PC-3 (cell line): ENCODE measurements around the gene OASL. TPM values are rescaled to one million over a fixed set of nuclear protein-coding genes. Genes with fewer than 3 reads are reported as not detected.

ENCODE experiments used
- ATAC-seq: fragments of 200-7000 bp; cut with Tn5 transposase; 2 replicates; pipeline ENCODE4 v1.9.1; 2020; ENCODE audit warnings: mild to moderate bottlenecking, moderate library complexity
- BruUV-seq: library from RNA; stranded (reverse); fragments of 400-500 nt; replicated peaks from 2 replicates; lab custom pipeline; 2021; lab: Mats Ljungman, UMichigan
- CTCF ChIA-PET: fragments of 300-600 bp; sonication (Branson Sonifier 250); formaldehyde crosslinking; loops from one replicate; lab custom pipeline; 2022; ENCODE audit warnings: antibody characterized with exemption; lab: Charles Lee
- POLR2A ChIA-PET: fragments of 300-600 bp; sonication (Branson Sonifier 250); formaldehyde crosslinking; loops from one replicate; lab custom pipeline; 2022; ENCODE audit warnings: antibody characterized with exemption; ENCODE audit not compliant: unreplicated experiment; lab: Charles Lee
- DNase-seq: peaks from one replicate; pipeline ENCODE4 v3.0.0-alpha.2; 2015
- H2AFZ ChIP-seq: fragments of 300-600 bp; sonication (generic); 2 replicates; pipeline ENCODE4 v1.6.0; 2016; ENCODE audit warnings: antibody characterized with exemption, low read length
- H3F3A ChIP-seq: fragments of 300-600 bp; sonication (generic); one replicate; pipeline ENCODE4 v1.6.0; 2017; ENCODE audit warnings: antibody characterized with exemption, low read length, control low read depth, mild to moderate bottlenecking; ENCODE audit not compliant: unreplicated experiment
- H3K27ac ChIP-seq: fragments of 300-600 bp; sonication (generic); 2 replicates; pipeline ENCODE4 v1.5.1; 2016; ENCODE audit warnings: mild to moderate bottlenecking, low read length
- H3K27me3 ChIP-seq: fragments of 300-600 bp; sonication (generic); 2 replicates; pipeline ENCODE4 v1.6.1; 2016; ENCODE audit warnings: low read length, mixed read lengths
- H3K36me3 ChIP-seq: fragments of 300-600 bp; sonication (generic); 2 replicates; pipeline ENCODE4 v1.6.1; 2016; ENCODE audit warnings: low read depth, mixed run types, low read length, mixed read lengths
- H3K4me1 ChIP-seq: fragments of 300-600 bp; sonication (generic); 2 replicates; pipeline ENCODE4 v1.5.1; 2016; ENCODE audit warnings: low read length; ENCODE audit not compliant: insufficient read depth
- H3K4me2 ChIP-seq: fragments of 300-600 bp; sonication (generic); 2 replicates; pipeline ENCODE4 v1.6.0; 2016; ENCODE audit warnings: low read length
- H3K4me3 ChIP-seq: fragments of 300-600 bp; sonication (generic); 2 replicates; pipeline ENCODE4 v1.5.1; 2016; ENCODE audit warnings: mild to moderate bottlenecking, low read length, mixed read lengths
- H3K79me2 ChIP-seq: fragments of 300-600 bp; sonication (generic); 2 replicates; pipeline ENCODE4 v1.6.1; 2017; ENCODE audit warnings: low read length, mixed read lengths
- H3K9ac ChIP-seq: fragments of 300-600 bp; sonication (generic); 2 replicates; pipeline ENCODE4 v1.6.0; 2016; ENCODE audit warnings: mild to moderate bottlenecking, low read length
- H3K9me2 ChIP-seq: fragments of 300-600 bp; sonication (generic); replicated peaks from 2 replicates; pipeline ENCODE4 v1.6.1; 2016; ENCODE audit warnings: mixed run types, low read length, mixed read lengths
- H3K9me3 ChIP-seq: fragments of 300-600 bp; sonication (generic); 2 replicates; pipeline ENCODE4 v1.6.1; 2016; ENCODE audit warnings: low read length, mixed read lengths
- H4K20me1 ChIP-seq: fragments of 300-600 bp; sonication (generic); 2 replicates; pipeline ENCODE4 v1.6.1; 2016; ENCODE audit warnings: low read length, mixed read lengths
- EZH2 ChIP-seq: fragments of 300-600 bp; sonication (generic); IDR thresholded peaks from one replicate; pipeline ENCODE4 v1.6.1; 2017; ENCODE audit warnings: antibody characterized with exemption, mild to moderate bottlenecking, low read length; ENCODE audit not compliant: unreplicated experiment
- EZH2phosphoT487 ChIP-seq: fragments of 300-600 bp; sonication (generic); IDR thresholded peaks from 2 replicates; pipeline ENCODE4 v1.6.1; 2018; ENCODE audit warnings: mild to moderate bottlenecking, antibody characterized with exemption, low read length, borderline replicate concordance
- intact Hi-C: fragments of 100-400 bp; cut with micrococcal nuclease; formaldehyde crosslinking; loops from 2 replicates; pipeline ENCODE4 v1.9.0; 2023
- total RNA-seq: library from RNA; depleted of rRNA; stranded (reverse); fragments of >200 nt; gene quantifications from 2 replicates; pipeline ENCODE4 v1.2.3, GENCODE V29; 2014
- TF ChIP-seq, protein P1 (sequence below): fragments of 300-600 bp; sonication (generic); conservative IDR thresholded peaks from 2 replicates; pipeline ENCODE4 v1.5.1; 2017; ENCODE audit warnings: antibody characterized with exemption, low read depth, mild to moderate bottlenecking, low read length

Gene OASL
- total RNA-seq, 1 experiment from 2014 or later = 7.6 TPM

DNA sequence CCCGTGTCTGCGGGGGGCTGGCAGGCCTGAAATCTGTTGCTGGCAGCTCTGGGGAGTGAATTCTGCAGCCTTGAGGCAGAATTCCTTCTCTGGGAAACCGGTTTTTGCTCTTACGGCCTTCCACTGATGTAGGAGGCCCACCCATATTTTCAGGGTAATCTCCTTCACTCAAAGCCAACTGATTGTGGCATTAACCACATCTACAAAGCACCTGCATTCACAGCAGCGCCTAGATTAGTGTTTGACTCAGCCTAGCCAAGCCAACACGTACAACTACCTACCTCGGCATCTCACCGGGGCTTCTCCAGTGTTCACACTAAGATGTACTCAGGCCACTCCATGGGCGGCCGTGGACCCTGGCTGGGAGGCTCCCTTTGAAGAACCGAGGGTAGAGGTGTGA, 38.5 kb downstream of the OASL start:
- H3K9me2 ChIP-seq = no peaks in the 10 kb centered on the region; the same call in 1 of the 2 replicates
- H3K27me3 ChIP-seq = no peaks in the 10 kb centered on the region
- ChIA-PET POLR2A (no interaction called here), CTCF (no interaction called here)
- H3K4me1 ChIP-seq = no peaks in the 10 kb centered on the region
- peaks cover 18% of the 10 kb centered on the region for H3K36me3 ChIP-seq
- H3K4me2 ChIP-seq = no peak overlapping the region
- H3K27ac ChIP-seq = no peak overlapping the region
- H3K79me2 ChIP-seq = no peaks in the 10 kb centered on the region
- TF ChIP-seq EZH2phosphoT487 = no peak
- TF ChIP-seq EZH2 = no peak
- TF ChIP-seq, protein P1, sequence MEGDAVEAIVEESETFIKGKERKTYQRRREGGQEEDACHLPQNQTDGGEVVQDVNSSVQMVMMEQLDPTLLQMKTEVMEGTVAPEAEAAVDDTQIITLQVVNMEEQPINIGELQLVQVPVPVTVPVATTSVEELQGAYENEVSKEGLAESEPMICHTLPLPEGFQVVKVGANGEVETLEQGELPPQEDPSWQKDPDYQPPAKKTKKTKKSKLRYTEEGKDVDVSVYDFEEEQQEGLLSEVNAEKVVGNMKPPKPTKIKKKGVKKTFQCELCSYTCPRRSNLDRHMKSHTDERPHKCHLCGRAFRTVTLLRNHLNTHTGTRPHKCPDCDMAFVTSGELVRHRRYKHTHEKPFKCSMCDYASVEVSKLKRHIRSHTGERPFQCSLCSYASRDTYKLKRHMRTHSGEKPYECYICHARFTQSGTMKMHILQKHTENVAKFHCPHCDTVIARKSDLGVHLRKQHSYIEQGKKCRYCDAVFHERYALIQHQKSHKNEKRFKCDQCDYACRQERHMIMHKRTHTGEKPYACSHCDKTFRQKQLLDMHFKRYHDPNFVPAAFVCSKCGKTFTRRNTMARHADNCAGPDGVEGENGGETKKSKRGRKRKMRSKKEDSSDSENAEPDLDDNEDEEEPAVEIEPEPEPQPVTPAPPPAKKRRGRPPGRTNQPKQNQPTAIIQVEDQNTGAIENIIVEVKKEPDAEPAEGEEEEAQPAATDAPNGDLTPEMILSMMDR = no peak
- no peak for ATAC-seq
- H3F3A ChIP-seq = no peaks in the 10 kb centered on the region
- no peak overlapping the region for H3K9ac ChIP-seq
- no TSS peak for BruUV-seq
- DNase-seq = no peak
- H4K20me1 ChIP-seq = no peaks in the 10 kb centered on the region
- H3K4me3 ChIP-seq = no peak overlapping the region
- no peaks in the 10 kb centered on the region for H3K9me3 ChIP-seq
- no peak overlapping the region for H2AFZ ChIP-seq
- intact Hi-C loops = no loop called here

DNA sequence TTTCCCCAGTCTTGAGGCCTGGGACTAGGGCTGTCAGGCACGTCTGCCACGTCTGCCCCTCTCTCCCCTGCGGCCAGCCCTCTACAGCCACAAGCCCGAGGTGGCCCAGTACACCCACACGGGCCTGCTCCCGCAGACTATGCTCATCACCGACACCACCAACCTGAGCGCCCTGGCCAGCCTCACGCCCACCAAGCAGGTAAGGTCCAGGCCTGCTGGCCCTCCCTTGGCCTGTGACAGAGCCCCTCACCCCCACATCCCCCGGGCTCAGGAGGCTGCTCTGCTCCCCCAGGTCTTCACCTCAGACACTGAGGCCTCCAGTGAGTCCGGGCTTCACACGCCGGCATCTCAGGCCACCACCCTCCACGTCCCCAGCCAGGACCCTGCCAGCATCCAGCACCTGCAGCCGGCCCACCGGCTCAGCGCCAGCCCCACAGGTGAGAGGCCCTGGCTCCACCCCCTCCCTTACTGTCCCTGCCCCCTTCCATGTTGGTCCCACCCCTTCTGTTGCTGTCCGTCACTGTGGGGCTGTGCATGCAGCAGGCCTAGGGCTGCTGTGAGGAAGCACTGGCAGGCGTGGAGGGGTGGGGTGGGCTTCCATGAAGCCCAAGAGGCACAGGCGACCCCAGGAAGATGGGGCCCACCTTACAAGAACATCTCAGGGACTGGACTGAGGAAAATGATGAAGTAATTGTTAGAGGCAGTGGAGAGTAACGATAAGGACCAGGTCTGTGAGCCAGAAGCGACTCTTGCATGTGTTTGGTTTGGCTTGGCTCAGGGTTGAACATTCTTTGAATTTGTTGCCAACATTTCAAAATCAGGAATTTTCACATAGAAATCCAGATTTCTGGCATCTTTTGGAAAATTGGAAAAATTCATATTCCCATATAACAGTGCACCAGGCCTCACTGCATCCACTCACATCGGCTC, 39.6 kb downstream of the OASL start:
- Histone ChIP-seq H2AFZ (no peak overlapping the region), H3K9me2 (no peaks in the 10 kb centered on the region; the same call in 1 of the 2 replicates), H3K79me2 (no peaks in the 10 kb centered on the region), H3K9me3 (no peaks in the 10 kb centered on the region), H3K27me3 (no peaks in the 10 kb centered on the region), H3K9ac (no peak overlapping the region), H3K4me2 (no peak overlapping the region), H3K4me3 (no peak overlapping the region), H4K20me1 (no peaks in the 10 kb centered on the region), H3K36me3 (peaks cover 14% of the 10 kb centered on the region), H3K4me1 (no peaks in the 10 kb centered on the region), H3K27ac (no peak overlapping the region), H3F3A (no peaks in the 10 kb centered on the region)
- TF ChIP-seq EZH2phosphoT487 (no peak), EZH2 (no peak)
- TF ChIP-seq, protein P1 = no peak
- ChIA-PET POLR2A (no interaction called here), CTCF (no interaction called here)
- no TSS peak for BruUV-seq
- ATAC-seq (no peak), DNase-seq (no peak)
- intact Hi-C loops = no loop called here

GRCh38 chr12:120998435-120998834, 40.6 kb downstream of the OASL start:
- H3K4me1 ChIP-seq = no peaks in the 10 kb centered on the region

More at GRCh38 chr12:120998435-120998834, 40.6 kb downstream of the OASL start:
- Histone ChIP-seq H3K36me3 (peaks cover 4% of the 10 kb centered on the region), H3F3A (no peaks in the 10 kb centered on the region), H3K9me3 (no peaks in the 10 kb centered on the region), H3K27me3 (no peaks in the 10 kb centered on the region), H3K27ac (no peak overlapping the region), H4K20me1 (no peaks in the 10 kb centered on the region), H3K4me2 (no peak overlapping the region), H3K79me2 (no peaks in the 10 kb centered on the region), H2AFZ (no peak overlapping the region), H3K9me2 (no peaks in the 10 kb centered on the region; the same call in 1 of the 2 replicates), H3K4me3 (no peak overlapping the region), H3K9ac (no peak overlapping the region)
- CTCF ChIA-PET = no interaction called here
- TF ChIP-seq, protein P1 = no peak
- TF ChIP-seq EZH2 (no peak), EZH2phosphoT487 (no peak)
- BruUV-seq = no TSS peak
- ATAC-seq (no peak), DNase-seq (no peak)
- POLR2A ChIA-PET = no interaction called here
- intact Hi-C loops = no loop called here
